ENCODE data around the gene TP63. TPM values are rescaled to one million over a fixed set of nuclear protein-coding genes. Genes with fewer than 3 reads are reported as not detected.

TP63 gene
- total RNA-seq, 1 experiment from 2014 or later, result not detected

DNA sequence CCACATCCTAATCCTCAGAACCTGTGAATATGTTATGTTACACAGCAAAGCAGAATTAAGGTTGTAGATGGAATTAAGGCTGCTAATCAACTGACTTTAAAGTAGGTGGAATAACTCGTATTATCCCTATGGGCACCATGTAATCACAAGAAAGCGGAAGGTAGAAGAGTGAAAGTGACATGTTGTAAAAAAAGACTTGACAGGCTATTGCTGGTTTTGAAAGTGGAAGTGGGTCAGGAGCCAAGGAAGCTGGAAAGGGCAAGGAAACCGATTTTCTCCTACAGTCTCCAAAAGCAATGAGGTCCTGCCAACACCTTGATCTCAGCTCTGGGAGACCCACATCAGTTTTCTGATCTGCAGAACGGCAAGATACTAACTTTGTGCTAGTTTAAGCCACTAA, 6.6 kb downstream of the TP63 start:
- Histone ChIP-seq H2AFZ (ENCODE audit: low read length) (no peak overlapping the region), H3K79me1 (ENCODE audit: insufficient read depth, low read depth, low read length, poor library complexity, severe bottlenecking) (no peaks in the 10 kb centered on the region), H4K5ac (ENCODE audit: insufficient read length, low read depth, low read length) (no peak overlapping the region), H3K23ac (ENCODE audit: insufficient read length, low read depth, low read length) (no peak overlapping the region), H3K23me2 (ENCODE audit: insufficient read length, low read depth, low read length, poor library complexity, severe bottlenecking) (no peaks in the 10 kb centered on the region), H3T11ph (ENCODE audit: low read length) (no peak overlapping the region), H2BK15ac (ENCODE audit: low read depth, low read length) (no peak overlapping the region), H4K8ac (replicated peaks; ENCODE audit: insufficient read length, low read depth, low read length) (no peak overlapping the region), H3K9me3 (ENCODE audit: control insufficient read depth, low read depth, low read length) (no peaks in the 10 kb centered on the region), H2BK120ac (ENCODE audit: low read depth, low read length, poor library complexity, severe bottlenecking) (no peak overlapping the region), H2AK5ac (ENCODE audit: insufficient read length, low read length) (no peak overlapping the region), H3K79me2 (ENCODE audit: insufficient read depth, low read length) (no peaks in the 10 kb centered on the region), H2BK20ac (ENCODE audit: low read depth, low read length, poor library complexity, severe bottlenecking) (no peak overlapping the region), H3K56ac (ENCODE audit: insufficient read length, low read depth, low read length) (no peak overlapping the region), H3K4me2 (ENCODE audit: insufficient read depth, insufficient read length, low read length) (no peak overlapping the region), H2BK5ac (ENCODE audit: insufficient read length, low read length) (no peak overlapping the region), H3K4me1 (ENCODE audit: insufficient read depth, low read length) (peaks cover 2% of the 10 kb centered on the region; the same call in 1 of the 2 replicates), H4K20me1 (ENCODE audit: control insufficient read depth, insufficient read depth, insufficient read length) (no peaks in the 10 kb centered on the region), H2BK12ac (ENCODE audit: insufficient read length, low read depth, low read length) (no peak overlapping the region), H4K91ac (ENCODE audit: insufficient read length, low read depth, low read length) (no peak overlapping the region), H3K14ac (ENCODE audit: insufficient read depth, low read length) (no peak overlapping the region), H3K4ac (ENCODE audit: low read depth, low read length) (no peak overlapping the region), H3K9ac (ENCODE audit: extremely low read depth, insufficient read length, low read length) (no peak overlapping the region), H3K18ac (ENCODE audit: insufficient read length, low read depth, low read length) (no peak overlapping the region), H3K27ac (ENCODE audit: insufficient read length, low read depth, low read length) (no peak overlapping the region), H3K27me3 (ENCODE audit: insufficient read depth, low read length) (no peaks in the 10 kb centered on the region)
- Mint-ChIP-seq H3K4me3 (no peak overlapping the region), H3K27ac (no peak overlapping the region), H3K4me1 (peaks cover 21 to 22% of the 10 kb centered on the region in 2 experiments), H3K36me3 (ENCODE audit: insufficient read depth in 1 of 3, low read depth in 3 of 3) (no peaks in the 10 kb centered on the region), H3K9me3 (no peaks in the 10 kb centered on the region), H3K27me3 (ENCODE audit: low read depth) (no peaks in the 10 kb centered on the region)
- no CpG with 5 or more reads among the region's 4 CpGs for WGBS (ENCODE audit: extremely low coverage, insufficient read length, low lambda C conversion rate)
- TF ChIP-seq, protein P1, sequence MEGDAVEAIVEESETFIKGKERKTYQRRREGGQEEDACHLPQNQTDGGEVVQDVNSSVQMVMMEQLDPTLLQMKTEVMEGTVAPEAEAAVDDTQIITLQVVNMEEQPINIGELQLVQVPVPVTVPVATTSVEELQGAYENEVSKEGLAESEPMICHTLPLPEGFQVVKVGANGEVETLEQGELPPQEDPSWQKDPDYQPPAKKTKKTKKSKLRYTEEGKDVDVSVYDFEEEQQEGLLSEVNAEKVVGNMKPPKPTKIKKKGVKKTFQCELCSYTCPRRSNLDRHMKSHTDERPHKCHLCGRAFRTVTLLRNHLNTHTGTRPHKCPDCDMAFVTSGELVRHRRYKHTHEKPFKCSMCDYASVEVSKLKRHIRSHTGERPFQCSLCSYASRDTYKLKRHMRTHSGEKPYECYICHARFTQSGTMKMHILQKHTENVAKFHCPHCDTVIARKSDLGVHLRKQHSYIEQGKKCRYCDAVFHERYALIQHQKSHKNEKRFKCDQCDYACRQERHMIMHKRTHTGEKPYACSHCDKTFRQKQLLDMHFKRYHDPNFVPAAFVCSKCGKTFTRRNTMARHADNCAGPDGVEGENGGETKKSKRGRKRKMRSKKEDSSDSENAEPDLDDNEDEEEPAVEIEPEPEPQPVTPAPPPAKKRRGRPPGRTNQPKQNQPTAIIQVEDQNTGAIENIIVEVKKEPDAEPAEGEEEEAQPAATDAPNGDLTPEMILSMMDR (conservative IDR thresholded peaks at IDR 0.05), result no peak
- no peak for DNase-seq

Measured in H9 (cell line).